Measurements from ENCODE around the gene RNF213.
"Not testable (repeated sequence)": the region's sequence is repeated elsewhere in the genome, so short reads cannot be mapped to it uniquely, and the experiment has no call there.

GRCh38 chr17:80300756-80301155, 40.1 kb downstream of the RNF213 start:
- TF ChIP-seq CTCF, EP300, POLR2A, POLR2AphosphoS5 (IDR thresholded peaks at IDR 0.05): not testable (repeated sequence)
